ENCODE data around the gene MIOS.

GRCh38 chr7:7554649-7555575, 11.8 kb upstream of the MIOS start:
- TF ChIP-seq CTCF (IDR thresholded peaks at IDR 0.05) (no peak), EP300 (IDR thresholded peaks at IDR 0.05) (no peak)

Data from upper lobe of left lung (tissue), 4 donors.